Measurements from ENCODE around the gene GNAQ. TPM values are rescaled to one million over a fixed set of nuclear protein-coding genes. Genes with fewer than 3 reads are reported as not detected.

Gene GNAQ
- total RNA-seq, 1 donor from 2014 or later, result 46.9 TPM

- Mint-ChIP-seq H3K27me3 (ENCODE audit: low read depth) (no peaks in the 10 kb centered on the region), H3K36me3 (peaks cover 2% of the 10 kb centered on the region), H3K27ac (peak overlapping the region; percentile 44), H3K4me3 (no peak overlapping the region), H3K9me3 (no peaks in the 10 kb centered on the region), H3K4me1 (peaks cover 49% of the 10 kb centered on the region)
- TF ChIP-seq CTCF (IDR thresholded peaks at IDR 0.05; ENCODE audit: unreplicated experiment), result no peak
- no peak for DNase-seq (ENCODE audit: low spot score in 2 of 2, unreplicated experiment in 2 of 2)
Observed at GRCh38 chr9:77877976-77878375, 153.6 kb downstream of the GNAQ start.

GRCh38 chr9:77876590-77876989 lies 155.0 kb downstream of the GNAQ start:
- H3K27me3 Mint-ChIP-seq (ENCODE audit: low read depth), result no peaks in the 10 kb centered on the region
- no peak for TF ChIP-seq CTCF (IDR thresholded peaks at IDR 0.05; ENCODE audit: unreplicated experiment)
- H3K4me1 Mint-ChIP-seq, result peaks cover 49% of the 10 kb centered on the region
- no peak overlapping the region for H3K4me3 Mint-ChIP-seq
- peaks cover 2% of the 10 kb centered on the region for H3K36me3 Mint-ChIP-seq
- no peaks in the 10 kb centered on the region for H3K9me3 Mint-ChIP-seq
- H3K27ac Mint-ChIP-seq, result peak overlapping the region; percentile 74
- no peak for DNase-seq (ENCODE audit: low spot score in 2 of 2, unreplicated experiment in 2 of 2)

GRCh38 chr9:77876091-77876490 lies 155.5 kb downstream of the GNAQ start:
- Mint-ChIP-seq H3K27ac (peak overlapping the region; percentile 74), H3K4me3 (no peak overlapping the region), H3K4me1 (peaks cover 48% of the 10 kb centered on the region), H3K9me3 (no peaks in the 10 kb centered on the region), H3K27me3 (ENCODE audit: low read depth) (no peaks in the 10 kb centered on the region), H3K36me3 (peaks cover 2% of the 10 kb centered on the region)
- peak; percentile 22 to 54 for DNase-seq (ENCODE audit: low spot score in 2 of 2, unreplicated experiment in 2 of 2)
- no peak for TF ChIP-seq CTCF (IDR thresholded peaks at IDR 0.05; ENCODE audit: unreplicated experiment)

GRCh38 chr9:77872863-77873262 lies 158.7 kb downstream of the GNAQ start:
- peaks cover 23% of the 10 kb centered on the region for H3K4me1 Mint-ChIP-seq
- TF ChIP-seq CTCF (IDR thresholded peaks at IDR 0.05; ENCODE audit: unreplicated experiment), result no peak
- H3K27me3 Mint-ChIP-seq (ENCODE audit: low read depth), result no peaks in the 10 kb centered on the region
- H3K9me3 Mint-ChIP-seq, result no peaks in the 10 kb centered on the region
- H3K4me3 Mint-ChIP-seq, result no peak overlapping the region
- DNase-seq (ENCODE audit: low spot score in 2 of 2, unreplicated experiment in 2 of 2), result no peak
- peaks cover 2% of the 10 kb centered on the region for H3K36me3 Mint-ChIP-seq
- H3K27ac Mint-ChIP-seq, result no peak overlapping the region

- Mint-ChIP-seq H3K9me3 (no peaks in the 10 kb centered on the region), H3K36me3 (peaks cover 2% of the 10 kb centered on the region), H3K4me1 (peaks cover 16% of the 10 kb centered on the region), H3K27me3 (ENCODE audit: low read depth) (no peaks in the 10 kb centered on the region), H3K4me3 (no peak overlapping the region), H3K27ac (no peak overlapping the region)
- TF ChIP-seq CTCF (IDR thresholded peaks at IDR 0.05; ENCODE audit: unreplicated experiment), result no peak
- DNase-seq (ENCODE audit: low spot score in 2 of 2, unreplicated experiment in 2 of 2), result no peak
Observed at GRCh38 chr9:77872177-77872576, 159.4 kb downstream of the GNAQ start.

GRCh38 chr9:77871483-77871882 lies 160.1 kb downstream of the GNAQ start:
- no peaks in the 10 kb centered on the region for H3K27me3 Mint-ChIP-seq (ENCODE audit: low read depth)
- H3K4me3 Mint-ChIP-seq, result no peak overlapping the region
- no peak for TF ChIP-seq CTCF (IDR thresholded peaks at IDR 0.05; ENCODE audit: unreplicated experiment)
- peaks cover 2% of the 10 kb centered on the region for H3K36me3 Mint-ChIP-seq
- peaks cover 10% of the 10 kb centered on the region for H3K4me1 Mint-ChIP-seq
- H3K9me3 Mint-ChIP-seq, result no peaks in the 10 kb centered on the region
- no peak for DNase-seq (ENCODE audit: low spot score in 2 of 2, unreplicated experiment in 2 of 2)
- H3K27ac Mint-ChIP-seq, result no peak overlapping the region
